Measurements from ENCODE around the gene FATE1. TPM values are rescaled to one million over a fixed set of nuclear protein-coding genes. Genes with fewer than 3 reads are reported as not detected.

Gene FATE1
- total and polyA plus RNA-seq, 12 donors: 0.25 to 2.2 (median 0.58) TPM; not detected in 5

DNA sequence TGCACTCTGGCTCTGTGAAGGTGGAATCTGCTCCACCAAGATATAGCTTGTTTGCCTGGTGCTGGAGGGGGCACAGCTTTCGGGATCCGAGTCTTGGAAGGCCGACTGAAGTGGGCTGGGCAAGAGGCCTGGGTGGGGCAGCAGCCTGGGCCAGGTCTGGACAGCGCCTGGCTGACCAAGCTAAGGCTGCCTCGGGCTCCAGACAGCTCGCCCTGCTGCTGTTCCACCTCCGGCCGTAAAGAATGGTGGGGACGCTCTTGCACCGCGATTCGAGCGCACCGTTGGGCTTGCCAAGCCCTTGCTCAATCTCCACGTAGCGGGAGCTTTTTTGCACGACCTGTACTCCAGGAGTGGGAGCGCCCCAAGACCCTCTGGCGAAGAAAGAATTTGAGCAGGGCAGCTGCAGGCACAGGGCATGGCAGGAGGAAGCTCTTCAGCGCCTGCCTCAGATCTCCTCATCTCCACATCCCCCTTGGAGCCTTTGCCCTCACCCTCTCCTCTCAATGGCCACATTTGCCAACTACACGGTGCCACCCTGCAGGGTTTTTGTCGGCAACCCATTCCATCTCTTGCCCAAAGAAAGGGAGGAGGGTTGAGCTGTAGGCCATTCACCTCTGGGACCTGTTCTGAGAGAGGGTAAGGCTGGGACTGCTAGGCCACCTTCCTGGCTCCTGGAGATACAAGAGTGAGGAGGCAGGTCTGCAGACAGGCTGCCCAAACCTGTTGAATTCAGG is 37.6 kb downstream of the FATE1 start:
- H3K27me3 ChIP-seq: peaks cover 0 to 49% (median 0%) of the 10 kb centered on the region in 7 donors
- H3K9me3 ChIP-seq: no peaks in the 10 kb centered on the region
- no peaks in the 10 kb centered on the region for H3K4me1 ChIP-seq
- DNase-seq: peak; percentile 15 to 54
- WGBS, 2 donors: 9 to 10% methylated on average over 19 to 22 of the region's 22 CpGs
- peak; percentile 75 to 95 (median 88) for ATAC-seq
- TF ChIP-seq, protein P1, sequence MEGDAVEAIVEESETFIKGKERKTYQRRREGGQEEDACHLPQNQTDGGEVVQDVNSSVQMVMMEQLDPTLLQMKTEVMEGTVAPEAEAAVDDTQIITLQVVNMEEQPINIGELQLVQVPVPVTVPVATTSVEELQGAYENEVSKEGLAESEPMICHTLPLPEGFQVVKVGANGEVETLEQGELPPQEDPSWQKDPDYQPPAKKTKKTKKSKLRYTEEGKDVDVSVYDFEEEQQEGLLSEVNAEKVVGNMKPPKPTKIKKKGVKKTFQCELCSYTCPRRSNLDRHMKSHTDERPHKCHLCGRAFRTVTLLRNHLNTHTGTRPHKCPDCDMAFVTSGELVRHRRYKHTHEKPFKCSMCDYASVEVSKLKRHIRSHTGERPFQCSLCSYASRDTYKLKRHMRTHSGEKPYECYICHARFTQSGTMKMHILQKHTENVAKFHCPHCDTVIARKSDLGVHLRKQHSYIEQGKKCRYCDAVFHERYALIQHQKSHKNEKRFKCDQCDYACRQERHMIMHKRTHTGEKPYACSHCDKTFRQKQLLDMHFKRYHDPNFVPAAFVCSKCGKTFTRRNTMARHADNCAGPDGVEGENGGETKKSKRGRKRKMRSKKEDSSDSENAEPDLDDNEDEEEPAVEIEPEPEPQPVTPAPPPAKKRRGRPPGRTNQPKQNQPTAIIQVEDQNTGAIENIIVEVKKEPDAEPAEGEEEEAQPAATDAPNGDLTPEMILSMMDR (IDR thresholded peaks at IDR 0.05): peak; percentile 56 to 82 (median 78)
- no peak overlapping the region for H3K4me3 ChIP-seq
- H3K36me3 ChIP-seq: no peaks in the 10 kb centered on the region
- intact Hi-C loops (cut with DNase I): loop anchor here (2.0 to 10.0 kb wide), 6 partner anchors 589 to 884 kb away; partner anchors contain the start of gene GABRQ (in 2 of the 10)
- no peak overlapping the region for H3K27ac ChIP-seq

DNA sequence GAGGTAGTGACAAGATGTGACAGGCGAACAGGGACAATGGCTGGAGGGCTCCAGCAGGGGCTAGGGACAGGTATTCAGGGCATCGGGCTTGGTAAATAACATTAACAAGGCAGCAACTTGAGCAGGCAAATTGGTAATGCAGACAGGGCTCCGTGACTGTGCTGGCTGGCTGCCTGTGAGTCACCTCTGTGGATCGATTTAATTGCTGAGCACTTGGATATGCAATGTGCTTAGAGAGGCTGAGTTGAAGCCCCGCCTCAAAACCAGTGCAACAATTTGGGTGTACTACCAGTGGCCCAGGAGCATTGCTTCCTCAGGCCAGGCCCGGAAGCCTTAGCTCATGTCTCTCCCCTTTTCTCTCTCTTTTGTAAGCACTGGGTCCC is 38.2 kb downstream of the FATE1 start:
- no peaks in the 10 kb centered on the region for H3K9me3 ChIP-seq
- WGBS, 2 donors: 82 to 84% methylated on average over 6 of the region's 6 CpGs
- H3K4me3 ChIP-seq: no peak overlapping the region
- no peak for DNase-seq
- H3K27me3 ChIP-seq: peaks cover 0 to 46% (median 0%) of the 10 kb centered on the region in 7 donors
- ATAC-seq: no peak
- intact Hi-C loops (cut with DNase I): loop anchor here (5.0 to 10.0 kb wide), 4 partner anchors 588 to 883 kb away; partner anchors contain the start of gene GABRQ (in 2 of the 10)
- H3K27ac ChIP-seq: no peak overlapping the region
- no peaks in the 10 kb centered on the region for H3K36me3 ChIP-seq
- H3K4me1 ChIP-seq: no peaks in the 10 kb centered on the region
- TF ChIP-seq, protein P1 (IDR thresholded peaks at IDR 0.05): no peak

DNA sequence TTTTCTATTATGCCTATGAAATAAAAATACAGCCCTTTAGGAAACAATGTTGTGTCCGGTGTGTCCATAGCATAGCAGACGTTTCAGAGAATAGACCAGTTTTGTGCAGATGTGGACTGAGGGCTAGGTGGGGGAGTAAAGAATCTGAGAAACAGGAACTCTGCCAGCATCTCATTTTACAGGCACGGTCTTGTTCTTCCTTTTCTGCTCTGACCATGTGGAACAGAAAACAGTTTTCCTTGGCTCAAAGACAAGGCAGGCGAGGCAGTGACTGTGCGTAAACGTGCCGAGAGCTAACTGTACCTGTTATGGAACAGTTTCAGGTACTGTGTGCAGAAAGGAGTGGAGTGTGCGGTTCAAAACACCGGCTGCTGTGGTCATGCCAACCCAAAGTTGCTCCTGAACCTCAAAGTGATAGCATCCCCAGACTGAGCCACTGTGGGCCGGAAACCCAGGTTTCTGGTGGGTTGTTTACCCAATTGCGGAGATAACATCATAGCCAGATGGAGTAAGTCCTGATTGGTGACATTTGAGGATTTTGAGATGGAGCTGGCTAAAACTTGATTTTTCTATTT is 38.9 kb downstream of the FATE1 start:
- no peaks in the 10 kb centered on the region for H3K9me3 ChIP-seq
- TF ChIP-seq, protein P1 (IDR thresholded peaks at IDR 0.05): no peak
- DNase-seq (no peak), ATAC-seq (no peak)
- H3K4me1 ChIP-seq: no peaks in the 10 kb centered on the region
- H3K27ac ChIP-seq: no peak overlapping the region
- H3K36me3 ChIP-seq: no peaks in the 10 kb centered on the region
- peaks cover 0 to 41% (median 0%) of the 10 kb centered on the region in 7 donors for H3K27me3 ChIP-seq
- intact Hi-C loops (cut with DNase I): loop anchor here (5.0 to 10.0 kb wide), 4 partner anchors 588 to 883 kb away; partner anchors contain the start of gene GABRQ (in 2 of the 10)
- no peak overlapping the region for H3K4me3 ChIP-seq
- WGBS, 2 donors: 82 to 85% methylated on average over 11 of the region's 11 CpGs

DNA sequence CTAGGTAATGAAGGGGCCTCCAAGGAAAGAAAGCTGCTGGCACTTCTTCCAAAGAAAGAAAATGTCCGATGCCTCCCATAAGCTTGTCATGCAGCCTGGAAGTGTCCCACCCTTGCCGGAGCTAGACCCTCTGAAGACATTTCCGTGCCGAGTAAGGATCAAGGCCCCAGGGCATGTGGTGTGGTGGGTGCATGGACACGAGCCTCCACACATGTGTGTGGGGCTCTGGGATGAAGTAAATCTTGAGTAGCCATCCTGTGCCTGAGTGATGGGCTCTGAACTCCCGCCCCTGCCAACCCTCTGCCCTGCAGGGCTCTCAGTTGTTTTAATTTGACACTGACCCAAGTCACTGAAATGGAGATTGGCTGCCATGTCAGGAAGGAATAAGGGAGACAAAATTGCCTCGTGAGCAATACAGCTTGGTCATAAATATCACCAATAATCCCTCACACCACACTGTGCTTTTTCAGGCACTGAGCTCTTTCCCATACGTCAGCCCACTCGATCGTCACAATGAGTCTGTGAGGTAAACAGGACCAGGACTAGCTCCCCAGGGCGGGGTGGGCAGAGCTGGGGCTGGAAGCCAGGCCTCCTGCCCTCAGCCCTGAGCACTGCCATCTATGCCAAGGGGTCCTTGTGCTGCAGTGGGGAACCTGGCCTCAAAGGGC is 43.3 kb downstream of the FATE1 start:
- Histone ChIP-seq H3K36me3 (no peaks in the 10 kb centered on the region), H3K4me3 (no peak overlapping the region), H3K27me3 (peaks cover 0 to 5% (median 0%) of the 10 kb centered on the region in 7 donors), H3K9me3 (no peaks in the 10 kb centered on the region), H3K4me1 (no peaks in the 10 kb centered on the region), H3K27ac (no peak overlapping the region)
- WGBS, 2 donors: 91 to 92% methylated on average over 11 of the region's 11 CpGs
- ATAC-seq (no peak), DNase-seq (no peak)
- intact Hi-C loops (cut with DNase I): loop anchor here in 4 of 10 donors (10.0 kb wide), 1 partner anchor 586 kb away; no protein-coding TSS in a partner anchor
- TF ChIP-seq, protein P1 (IDR thresholded peaks at IDR 0.05): no peak
